ENCODE measurements around the gene CDH4. TPM values are rescaled to one million over a fixed set of nuclear protein-coding genes. Genes with fewer than 3 reads are reported as not detected.

Gene CDH4
- total and polyA plus RNA-seq, 2 of the 13 experiments (the other 11 are each of a cell fraction or from before 2014, with no cell fraction given), result not detected

DNA sequence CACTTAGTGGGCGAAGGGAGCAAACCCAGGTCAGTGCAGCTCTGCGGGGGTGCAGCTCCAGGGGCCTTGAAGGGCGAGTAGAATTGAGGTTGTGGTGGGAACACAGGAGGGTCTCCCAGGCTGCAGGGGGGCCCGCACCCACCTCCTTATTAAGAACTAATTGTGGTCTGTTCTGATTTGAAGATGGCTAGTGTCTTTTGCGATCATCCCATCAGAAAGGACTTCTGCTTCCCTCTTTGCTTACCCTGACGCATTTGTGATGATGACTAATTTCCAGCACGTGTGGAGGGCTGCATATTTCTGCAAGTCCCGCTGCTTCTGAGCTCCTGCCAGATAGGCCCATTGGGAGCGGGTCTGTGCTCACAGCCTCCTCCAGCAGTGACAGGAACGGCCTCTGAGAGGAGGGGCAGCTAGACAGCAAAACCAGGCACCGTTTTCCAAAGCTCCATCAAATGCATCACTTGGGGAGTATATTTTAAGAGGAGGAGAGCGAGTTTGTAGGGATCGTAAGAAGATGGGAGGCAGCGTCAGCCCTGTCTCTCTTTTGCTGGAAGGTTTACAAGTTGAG is 268.9 kb downstream of the CDH4 start:
- POLR2A ChIA-PET, result no interaction called here
- in situ Hi-C loops (cut with HindIII; ENCODE audit: extremely low pct_ligation_motif_present, low pct_unique_long_range_greater_than_20kb), result no loop called here
- FAIRE-seq, result no peak
- no TSS peak for BruUV-seq (replicated peaks)
- Histone ChIP-seq H3K9ac (ENCODE audit: insufficient read depth, low read depth, low read length) (no peak overlapping the region), H3K4me3 (replicated peaks in 1 of 3; ENCODE audit: insufficient read depth in 1 of 3, low read depth in 2 of 3, low read length in 3 of 3) (no peak overlapping the region), H3K27me3 (ENCODE audit: control insufficient read depth in 1 of 2, insufficient read depth in 2 of 2, low read length in 2 of 2) (peaks cover 10 to 81% of the 10 kb centered on the region in 2 experiments; a peak in 4 of 5 replicates), H2AFZ (ENCODE audit: low read length) (no peak overlapping the region), H3K4me2 (ENCODE audit: low read depth, low read length) (no peak overlapping the region), H3K9me3 (ENCODE audit: low read length) (no peaks in the 10 kb centered on the region), H3K4me1 (ENCODE audit: insufficient read depth, low read length) (no peaks in the 10 kb centered on the region), H3K36me3 (replicated peaks in 1 of 2; ENCODE audit: control insufficient read depth in 1 of 2, insufficient read depth in 2 of 2, low read length in 2 of 2) (no peaks in the 10 kb centered on the region), H3K27ac (ENCODE audit: extremely low read length, insufficient read depth, low read length) (no peak overlapping the region), H3K79me2 (ENCODE audit: insufficient read depth, low read length) (no peaks in the 10 kb centered on the region), H4K20me1 (ENCODE audit: insufficient read depth, low read length) (no peaks in the 10 kb centered on the region)
- TF ChIP-seq BHLHE40 (IDR thresholded peaks at IDR 0.05; ENCODE audit: low read length) (peak; percentile 50), SETDB1 (CRISPR knock-in tag; IDR thresholded peaks at IDR 0.05; ENCODE audit: borderline replicate concordance) (no peak)
- CTCF ChIA-PET (ENCODE audit: low intra/inter-chr PET ratio, low total read pairs), result no interaction called here
- intact Hi-C loops (cut with micrococcal nuclease; ENCODE audit: unreplicated experiment), result no loop called here
- WGBS (ENCODE audit: low lambda C conversion rate), result 17% methylated on average over 14 of the region's 14 CpGs
- no peak for DNase-seq (ENCODE audit: low spot score)
- ATAC-seq, result no peak

DNA sequence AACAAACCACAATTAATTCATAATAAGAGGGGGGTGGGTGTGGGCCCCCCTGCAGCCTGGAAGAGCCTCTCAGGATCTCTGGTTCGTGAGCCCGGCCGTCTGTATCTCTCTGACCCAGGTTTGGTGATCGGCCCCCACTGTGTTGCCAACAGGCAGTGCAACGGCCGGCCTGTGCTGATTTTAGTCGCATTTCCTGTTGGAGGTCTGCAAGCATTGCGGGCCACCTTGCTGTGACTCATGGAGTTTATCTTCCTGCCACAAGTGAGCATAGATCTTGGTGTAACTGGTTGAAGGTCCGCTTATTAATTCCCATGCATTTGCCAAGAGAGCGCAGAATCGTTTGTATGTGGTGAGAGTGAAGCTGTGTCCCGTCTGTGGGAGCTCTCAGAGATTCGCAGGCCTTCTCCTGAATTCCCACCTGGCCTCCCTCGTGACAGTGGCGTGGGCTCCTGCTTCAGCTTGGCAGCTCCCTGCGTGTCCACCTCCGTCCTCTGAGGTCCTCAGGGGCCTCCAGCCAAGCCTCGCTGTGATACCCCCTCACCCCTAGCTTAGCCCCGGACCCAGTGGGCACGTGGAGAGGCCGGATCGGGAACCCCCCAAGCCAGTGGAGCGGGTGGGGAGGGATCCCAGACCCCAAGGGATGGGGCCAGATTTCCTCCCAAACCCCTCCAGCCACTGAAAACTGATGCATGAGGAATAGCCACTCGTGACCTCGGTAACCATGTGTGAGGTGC is 269.8 kb downstream of the CDH4 start:
- Histone ChIP-seq H3K9ac (ENCODE audit: insufficient read depth, low read depth, low read length) (no peak overlapping the region), H3K27ac (ENCODE audit: extremely low read length, insufficient read depth, low read length) (no peak overlapping the region), H2AFZ (ENCODE audit: low read length) (no peak overlapping the region), H3K9me3 (ENCODE audit: low read length) (no peaks in the 10 kb centered on the region), H3K4me1 (ENCODE audit: insufficient read depth, low read length) (no peaks in the 10 kb centered on the region), H3K27me3 (ENCODE audit: control insufficient read depth in 1 of 2, insufficient read depth in 2 of 2, low read length in 2 of 2) (peaks cover 7 to 75% of the 10 kb centered on the region in 2 experiments; a peak in 4 of 5 replicates), H4K20me1 (ENCODE audit: insufficient read depth, low read length) (no peaks in the 10 kb centered on the region), H3K79me2 (ENCODE audit: insufficient read depth, low read length) (no peaks in the 10 kb centered on the region), H3K4me2 (ENCODE audit: low read depth, low read length) (no peak overlapping the region), H3K4me3 (replicated peaks in 1 of 3; ENCODE audit: insufficient read depth in 1 of 3, low read depth in 2 of 3, low read length in 3 of 3) (no peak overlapping the region), H3K36me3 (replicated peaks in 1 of 2; ENCODE audit: control insufficient read depth in 1 of 2, insufficient read depth in 2 of 2, low read length in 2 of 2) (no peaks in the 10 kb centered on the region)
- no peak for DNase-seq (ENCODE audit: low spot score)
- no peak for FAIRE-seq
- in situ Hi-C loops (cut with HindIII; ENCODE audit: extremely low pct_ligation_motif_present, low pct_unique_long_range_greater_than_20kb) (no loop called here), intact Hi-C loops (cut with micrococcal nuclease; ENCODE audit: unreplicated experiment) (no loop called here)
- TF ChIP-seq, protein P1, sequence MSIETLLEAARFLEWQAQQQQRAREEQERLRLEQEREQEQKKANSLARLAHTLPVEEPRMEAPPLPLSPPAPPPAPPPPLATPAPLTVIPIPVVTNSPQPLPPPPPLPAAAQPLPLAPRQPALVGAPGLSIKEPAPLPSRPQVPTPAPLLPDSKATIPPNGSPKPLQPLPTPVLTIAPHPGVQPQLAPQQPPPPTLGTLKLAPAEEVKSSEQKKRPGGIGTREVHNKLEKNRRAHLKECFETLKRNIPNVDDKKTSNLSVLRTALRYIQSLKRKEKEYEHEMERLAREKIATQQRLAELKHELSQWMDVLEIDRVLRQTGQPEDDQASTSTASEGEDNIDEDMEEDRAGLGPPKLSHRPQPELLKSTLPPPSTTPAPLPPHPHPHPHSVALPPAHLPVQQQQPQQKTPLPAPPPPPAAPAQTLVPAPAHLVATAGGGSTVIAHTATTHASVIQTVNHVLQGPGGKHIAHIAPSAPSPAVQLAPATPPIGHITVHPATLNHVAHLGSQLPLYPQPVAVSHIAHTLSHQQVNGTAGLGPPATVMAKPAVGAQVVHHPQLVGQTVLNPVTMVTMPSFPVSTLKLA (IDR thresholded peaks at IDR 0.05), result 0 out of 2 replicates have a peak, but pooled peaks have one; percentile 24
- TF ChIP-seq ISX (CRISPR knock-in tag; conservative IDR thresholded peaks at IDR 0.05), result no peak
- POLR2A ChIA-PET, result no interaction called here
- ATAC-seq, result no peak
- CTCF ChIA-PET (ENCODE audit: low intra/inter-chr PET ratio, low total read pairs), result no interaction called here
- 18% methylated on average over 25 of the region's 25 CpGs for WGBS (ENCODE audit: low lambda C conversion rate)
- no TSS peak for BruUV-seq (replicated peaks)

All from HepG2 (cell line).